ENCODE data around the gene TTLL4. TPM values are rescaled to one million over a fixed set of nuclear protein-coding genes. Genes with fewer than 3 reads are reported as not detected.
A peak's percentile ranks its signal among the peaks of the same experiment; 100 is the strongest.
"Not testable (repeated sequence)": the region's sequence is repeated elsewhere in the genome, so short reads cannot be mapped to it uniquely, and the experiment has no call there.

Gene TTLL4
- total RNA-seq, 1 donor: 19.9 TPM

GRCh38 chr2:218761795-218762194 is 51.2 kb downstream of the TTLL4 start:
- H3K4me3 ChIP-seq (ENCODE audit: low read depth, low read length): no peak overlapping the region
- no peak for DNase-seq (ENCODE audit: low read depth)
- no peak for TF ChIP-seq CTCF (IDR thresholded peaks at IDR 0.05; ENCODE audit: insufficient read depth, low read depth, low read length)

GRCh38 chr2:218772759-218773158 is 62.1 kb downstream of the TTLL4 start:
- DNase-seq (ENCODE audit: low read depth); H3K4me3 ChIP-seq (ENCODE audit: low read depth, low read length): not testable (repeated sequence)

- no peak overlapping the region for H3K4me3 ChIP-seq (ENCODE audit: low read depth, low read length)
- DNase-seq (ENCODE audit: low read depth): no peak
- no peak for TF ChIP-seq CTCF (IDR thresholded peaks at IDR 0.05; ENCODE audit: insufficient read depth, low read depth, low read length)
These were observed 63.2 kb downstream of the TTLL4 start for GRCh38 chr2:218773881-218774280.

- no peak for TF ChIP-seq CTCF (IDR thresholded peaks at IDR 0.05; ENCODE audit: insufficient read depth, low read depth, low read length)
- no peak overlapping the region for H3K4me3 ChIP-seq (ENCODE audit: low read depth, low read length)
- DNase-seq (ENCODE audit: low read depth): no peak
These were observed 65.9 kb downstream of the TTLL4 start for GRCh38 chr2:218776488-218776887.

- no peak overlapping the region for H3K4me3 ChIP-seq (ENCODE audit: low read depth, low read length)
- no peak for TF ChIP-seq CTCF (IDR thresholded peaks at IDR 0.05; ENCODE audit: insufficient read depth, low read depth, low read length)
These were observed 66.8 kb downstream of the TTLL4 start for GRCh38 chr2:218777276-218777990.

GRCh38 chr2:218780046-218780445 is 69.4 kb downstream of the TTLL4 start:
- no peak for DNase-seq (ENCODE audit: low read depth)
- no peak overlapping the region for H3K4me3 ChIP-seq (ENCODE audit: low read depth, low read length)
- TF ChIP-seq CTCF (IDR thresholded peaks at IDR 0.05; ENCODE audit: insufficient read depth, low read depth, low read length): no peak

More at GRCh38 chr2:218777276-218777990, 66.8 kb downstream of the TTLL4 start:
- DNase-seq (ENCODE audit: low read depth): no peak

- H3K4me3 ChIP-seq (ENCODE audit: low read depth, low read length): peak overlapping the region; percentile 61
- no peak for DNase-seq (ENCODE audit: low read depth)
- TF ChIP-seq CTCF (IDR thresholded peaks at IDR 0.05; ENCODE audit: insufficient read depth, low read depth, low read length): no peak
These were observed 70.4 kb downstream of the TTLL4 start for GRCh38 chr2:218780851-218781690.
